CD4-positive, alpha-beta T cell (primary cell): ENCODE results near the gene STK32C. TPM values are rescaled to one million over a fixed set of nuclear protein-coding genes. Genes with fewer than 3 reads are reported as not detected.

ENCODE experiments used
- ATAC-seq: fragments of 200-7000 bp; cut with Tn5 transposase; one replicate; pipeline ENCODE4 v1.10.0; 2022; ENCODE audit warnings: mild to moderate bottlenecking; ENCODE audit not compliant: poor library complexity
- CTCF ChIA-PET: fragments of 350-600 bp; sonication (Branson Sonifier 250); formaldehyde crosslinking; loops from one replicate; lab custom pipeline; 2021; ENCODE audit warnings: antibody characterized with exemption, inconsistent platforms; lab: Charles Lee
- POLR2A ChIA-PET: fragments of 350-600 bp; sonication (Branson Sonifier 250); formaldehyde crosslinking; loops from one replicate; lab custom pipeline; 2021; ENCODE audit warnings: antibody characterized with exemption, inconsistent platforms; lab: Charles Lee
- DNase-seq, 14 experiments: peaks; one replicate each; pipeline ENCODE4 v3.0.0-alpha.2; 2013 to 2020; ENCODE audit warnings: mixed read lengths in 2 of 14
- H3K27ac ChIP-seq, 2 donors: one replicate each; pipeline versions ENCODE4 v1.5.1 to v1.7.0; 2013; ENCODE audit warnings: low read length in 2 of 2, low read depth in 1 of 2, mild to moderate bottlenecking in 1 of 2
- H3K27me3 ChIP-seq, 2 experiments: 1 replicate in 1 of 2; 2 replicates in 1 of 2; pipeline versions ENCODE4 v1.6.1 to v1.7.0; 2013; ENCODE audit warnings: low read length in 2 of 2, control low read depth in 1 of 2, mild to moderate bottlenecking in 1 of 2, moderate library complexity in 1 of 2; ENCODE audit not compliant: insufficient read depth in 2 of 2, control insufficient read depth in 1 of 2
- H3K36me3 ChIP-seq: one replicate; pipeline ENCODE4 v1.6.1; 2013; ENCODE audit warnings: low read length, control low read depth; ENCODE audit not compliant: insufficient read depth
- H3K4me1 ChIP-seq: one replicate; pipeline ENCODE4 v1.6.1; 2013; ENCODE audit warnings: low read length, control low read depth; ENCODE audit not compliant: insufficient read depth
- H3K4me3 ChIP-seq: one replicate; pipeline ENCODE4 v1.5.1; 2013; ENCODE audit warnings: mild to moderate bottlenecking, low read length, moderate library complexity
- H3K9me3 ChIP-seq, 2 experiments: 1 replicate in 1 of 2; 2 replicates in 1 of 2; pipeline versions ENCODE4 v1.6.1 to v1.7.0; 2013; ENCODE audit warnings: low read length in 2 of 2, mild to moderate bottlenecking in 2 of 2, control low read depth in 1 of 2, moderate library complexity in 1 of 2; ENCODE audit not compliant: control insufficient read depth in 1 of 2, insufficient read depth in 1 of 2
- H3K27ac Mint-ChIP-seq: one replicate; pipeline ENCODE4 v1.8.0; 2020; ENCODE audit warnings: mixed read lengths
- H3K27me3 Mint-ChIP-seq: one replicate; pipeline ENCODE4 v1.8.0; 2021; ENCODE audit warnings: mixed read lengths
- H3K36me3 Mint-ChIP-seq: one replicate; pipeline ENCODE4 v1.8.0; 2021; ENCODE audit warnings: low read depth, mixed read lengths
- H3K4me1 Mint-ChIP-seq: one replicate; pipeline ENCODE4 v1.8.0; 2021; ENCODE audit warnings: low read depth, mixed read lengths
- H3K4me3 Mint-ChIP-seq: one replicate; pipeline ENCODE4 v1.8.0; 2020; ENCODE audit warnings: mild to moderate bottlenecking, mixed read lengths
- H3K9me3 Mint-ChIP-seq: one replicate; pipeline ENCODE4 v1.8.0; 2020; ENCODE audit warnings: mixed read lengths
- CTCF ChIP-seq: fragments of 200-600 bp; IDR thresholded peaks from one replicate; pipeline ENCODE4 v1.8.0; 2022; ENCODE audit warnings: antibody characterized with exemption, mild to moderate bottlenecking
- intact Hi-C, 2 experiments: fragments of 100-400 bp; cut with DNase I in 1 of 2; cut with micrococcal nuclease in 1 of 2; formaldehyde crosslinking; loops; one replicate each; pipeline versions ENCODE4 v1.15.1 to v1.9.0; 2023 to 2025; cut with DNase I, micrococcal nuclease
- total RNA-seq, 174 experiments: library from RNA in 2 of 174; stranded (reverse) in 2 of 174; gene quantifications; one replicate each; pipeline ENCODE4 v1.2.3 and lab custom pipeline; 2021 to 2026

Gene STK32C
- total RNA-seq, 2 experiments from 2014 or later, result 4.9 to 5.2 TPM

DNA sequence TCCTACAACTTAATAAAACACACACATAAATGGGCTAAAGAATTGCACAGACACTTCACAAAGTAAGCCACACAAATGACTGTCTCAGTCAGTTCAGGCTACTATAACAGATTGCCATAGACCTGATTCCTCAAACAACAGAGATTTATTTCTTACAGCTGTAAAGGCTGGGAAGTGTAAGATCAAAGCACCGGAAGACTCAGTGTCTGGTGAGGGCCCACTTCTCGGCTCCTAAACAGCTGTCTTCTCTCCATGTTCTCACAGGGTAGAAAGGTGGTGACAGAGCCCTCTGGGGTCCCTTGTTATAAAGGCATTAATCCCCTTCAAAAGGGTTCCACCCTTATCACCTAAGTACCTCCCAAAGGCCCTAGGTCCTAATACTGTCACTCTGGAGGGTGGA, 18.3 kb downstream of the STK32C start:
- CTCF ChIA-PET, result no interaction called here
- DNase-seq, result no peak
- intact Hi-C loops, result no loop called here
- H3K36me3 Mint-ChIP-seq, result no peaks in the 10 kb centered on the region
- Histone ChIP-seq H3K9me3 (no peaks in the 10 kb centered on the region), H3K4me1 (no peaks in the 10 kb centered on the region), H3K36me3 (no peaks in the 10 kb centered on the region), H3K27me3 (no peaks in the 10 kb centered on the region), H3K27ac (no peak overlapping the region), H3K4me3 (no peak overlapping the region)
- no peak for ATAC-seq
- POLR2A ChIA-PET, result no interaction called here
- peaks cover 5% of the 10 kb centered on the region for H3K4me1 Mint-ChIP-seq
- no peak overlapping the region for H3K4me3 Mint-ChIP-seq
- H3K9me3 Mint-ChIP-seq, result no peaks in the 10 kb centered on the region
- H3K27ac Mint-ChIP-seq, result no peak overlapping the region
- TF ChIP-seq CTCF, result no peak
- no peaks in the 10 kb centered on the region for H3K27me3 Mint-ChIP-seq

- DNase-seq, result no peak
- Histone ChIP-seq H3K4me3 (no peak overlapping the region), H3K27me3 (peaks cover 0 to 2% of the 10 kb centered on the region in 2 experiments), H3K36me3 (no peaks in the 10 kb centered on the region), H3K9me3 (no peaks in the 10 kb centered on the region), H3K27ac (no peak overlapping the region), H3K4me1 (no peaks in the 10 kb centered on the region)
- ChIA-PET CTCF (no interaction called here), POLR2A (no interaction called here)
- no peak for ATAC-seq
- no peak overlapping the region for H3K27ac Mint-ChIP-seq
- intact Hi-C loops, result no loop called here
- no peaks in the 10 kb centered on the region for H3K36me3 Mint-ChIP-seq
- no peak overlapping the region for H3K4me3 Mint-ChIP-seq
- peaks cover 5% of the 10 kb centered on the region for H3K4me1 Mint-ChIP-seq
- no peaks in the 10 kb centered on the region for H3K27me3 Mint-ChIP-seq
- TF ChIP-seq CTCF, result no peak
- H3K9me3 Mint-ChIP-seq, result no peaks in the 10 kb centered on the region
Measured at GRCh38 chr10:132283604-132284382, 24.0 kb downstream of the STK32C start.

DNA sequence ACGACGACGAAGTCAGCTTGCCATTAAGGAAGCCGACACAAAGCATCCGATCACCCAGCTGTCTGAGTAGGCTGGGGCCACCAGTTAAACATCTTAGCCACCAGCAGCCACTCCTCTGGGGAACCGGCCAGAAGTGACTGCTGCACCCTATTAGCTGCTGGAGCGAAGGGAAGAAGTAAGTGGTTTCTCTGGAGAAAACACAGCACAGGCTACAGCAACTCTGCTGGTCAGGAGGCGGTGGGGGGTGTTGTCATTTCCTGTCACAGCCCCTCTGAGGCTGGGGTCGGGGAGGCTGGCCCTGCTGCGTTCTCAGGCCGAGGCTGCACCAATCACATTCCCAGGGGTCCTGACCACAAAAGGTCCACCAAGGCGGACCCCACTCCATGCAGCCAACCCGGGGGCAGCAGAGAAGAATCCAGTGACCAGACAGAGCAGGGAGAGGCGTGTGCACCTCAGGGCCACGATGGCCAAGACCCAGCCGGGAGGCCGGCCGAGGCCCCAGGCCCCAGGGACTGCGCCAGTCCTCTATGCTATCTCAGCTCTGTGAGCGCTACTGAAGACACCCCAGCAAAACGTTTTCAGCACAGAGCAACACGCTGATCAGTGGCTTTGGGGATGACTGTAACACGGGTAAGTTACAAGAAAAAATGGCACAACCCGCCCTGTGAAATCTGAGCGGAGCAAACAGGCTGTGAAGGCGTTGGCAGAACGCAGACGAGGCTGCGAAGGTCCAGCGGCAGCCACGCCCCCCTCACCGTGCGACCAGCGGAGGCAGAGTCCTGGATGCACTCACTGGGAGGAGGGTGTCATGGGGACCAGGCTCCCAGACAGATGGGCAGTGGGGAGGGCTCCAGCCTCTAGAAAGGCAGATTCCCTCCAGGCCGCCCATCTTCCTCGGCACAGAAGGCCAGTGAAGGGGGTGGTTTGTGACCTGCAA, 24.8 kb downstream of the STK32C start:
- no peak overlapping the region for H3K4me3 ChIP-seq
- ChIA-PET POLR2A (no interaction called here), CTCF (no interaction called here)
- no peak for TF ChIP-seq CTCF
- H3K4me3 Mint-ChIP-seq, result no peak overlapping the region
- no peak overlapping the region for H3K27ac Mint-ChIP-seq
- no peaks in the 10 kb centered on the region for H3K27me3 Mint-ChIP-seq
- no peaks in the 10 kb centered on the region for H3K4me1 ChIP-seq
- DNase-seq (no peak), ATAC-seq (no peak)
- peaks cover 5% of the 10 kb centered on the region for H3K4me1 Mint-ChIP-seq
- H3K36me3 Mint-ChIP-seq, result no peaks in the 10 kb centered on the region
- no peaks in the 10 kb centered on the region for H3K36me3 ChIP-seq
- H3K27me3 ChIP-seq, result peaks cover 0 to 2% of the 10 kb centered on the region in 2 experiments
- no peaks in the 10 kb centered on the region for H3K9me3 Mint-ChIP-seq
- H3K27ac ChIP-seq, result no peak overlapping the region
- no peaks in the 10 kb centered on the region for H3K9me3 ChIP-seq
- intact Hi-C loops, result no loop called here
